Activated T-cell treated with anti-CD3 and anti-CD28 coated beads, Interleukin-2, amount 50 U/mL, for 4 hours (primary cell): ENCODE measurements around the gene MIOS. TPM values are rescaled to one million over a fixed set of nuclear protein-coding genes. Genes with fewer than 3 reads are reported as not detected.
"Not testable (repeated sequence)": the region's sequence is repeated elsewhere in the genome, so short reads cannot be mapped to it uniquely, and the experiment has no call there.

Source experiments
- ATAC-seq, 2 donors: fragments of 200-7000 bp; cut with Tn5 transposase; one replicate each; pipeline ENCODE4 v1.10.0; 2021
- DNase-seq: peaks from one replicate; pipeline ENCODE4 v3.0.0-alpha.2; 2020
- H3K27me3 Mint-ChIP-seq: one replicate; pipeline ENCODE4 v1.8.0; 2021; ENCODE audit warnings: low read depth, mixed read lengths
- H3K36me3 Mint-ChIP-seq: one replicate; pipeline ENCODE4 v1.8.0; 2022; ENCODE audit warnings: mixed read lengths; ENCODE audit not compliant: insufficient read depth
- H3K4me1 Mint-ChIP-seq: one replicate; pipeline ENCODE4 v1.8.0; 2021; ENCODE audit warnings: low read depth, mixed read lengths
- H3K4me3 Mint-ChIP-seq: one replicate; pipeline ENCODE4 v1.8.0; 2021; ENCODE audit warnings: mild to moderate bottlenecking, moderate library complexity, mixed read lengths
- H3K9me3 Mint-ChIP-seq: one replicate; pipeline ENCODE4 v1.8.0; 2021; ENCODE audit warnings: mixed read lengths
- total RNA-seq, 3 donors: library from RNA; stranded (reverse); gene quantifications; one replicate each; pipeline ENCODE4 v1.2.1, GENCODE V29; 2021

Gene MIOS
- total RNA-seq, 3 donors from 2014 or later: 33.9 to 41.5 (median 37.5) TPM

GRCh38 chr7:7539152-7539551 lies 27.5 kb upstream of the MIOS start:
- Mint-ChIP-seq H3K4me1 (no peaks in the 10 kb centered on the region), H3K36me3 (no peaks in the 10 kb centered on the region), H3K9me3 (no peaks in the 10 kb centered on the region), H3K4me3 (no peak overlapping the region), H3K27me3 (peaks cover 3% of the 10 kb centered on the region)
- DNase-seq (no peak), ATAC-seq (no peak)

GRCh38 chr7:7539711-7540110 lies 27.0 kb upstream of the MIOS start:
- Mint-ChIP-seq H3K27me3 (peaks cover 3% of the 10 kb centered on the region), H3K9me3 (no peaks in the 10 kb centered on the region)

GRCh38 chr7:7542251-7542835 lies 24.3 kb upstream of the MIOS start:
- peaks cover 3% of the 10 kb centered on the region for H3K27me3 Mint-ChIP-seq
- no peaks in the 10 kb centered on the region for H3K4me1 Mint-ChIP-seq
- no peak for ATAC-seq
- no peak overlapping the region for H3K4me3 Mint-ChIP-seq
- H3K36me3 Mint-ChIP-seq: no peaks in the 10 kb centered on the region
- DNase-seq: no peak
- no peaks in the 10 kb centered on the region for H3K9me3 Mint-ChIP-seq

More at GRCh38 chr7:7539711-7540110, 27.0 kb upstream of the MIOS start:
- no peak overlapping the region for H3K4me3 Mint-ChIP-seq
- DNase-seq: no peak
- H3K36me3 Mint-ChIP-seq: no peaks in the 10 kb centered on the region
- no peak for ATAC-seq
- H3K4me1 Mint-ChIP-seq: no peaks in the 10 kb centered on the region

- Mint-ChIP-seq H3K4me1 (no peaks in the 10 kb centered on the region), H3K36me3 (peaks cover 3% of the 10 kb centered on the region), H3K4me3 (no peak overlapping the region), H3K9me3 (no peaks in the 10 kb centered on the region), H3K27me3 (no peaks in the 10 kb centered on the region)
- DNase-seq (no peak), ATAC-seq (no peak)
Measured at GRCh38 chr7:7548407-7548806, 18.3 kb upstream of the MIOS start.

GRCh38 chr7:7550663-7551062 lies 16.0 kb upstream of the MIOS start:
- DNase-seq (no peak), ATAC-seq (no peak)
- Mint-ChIP-seq H3K4me1 (no peaks in the 10 kb centered on the region), H3K36me3 (peaks cover 3% of the 10 kb centered on the region), H3K27me3 (no peaks in the 10 kb centered on the region), H3K4me3 (no peak overlapping the region), H3K9me3 (no peaks in the 10 kb centered on the region)

GRCh38 chr7:7552199-7552598 lies 14.5 kb upstream of the MIOS start:
- Mint-ChIP-seq H3K27me3 (no peaks in the 10 kb centered on the region), H3K4me3 (no peak overlapping the region), H3K4me1 (no peaks in the 10 kb centered on the region), H3K9me3 (no peaks in the 10 kb centered on the region), H3K36me3 (peaks cover 3% of the 10 kb centered on the region)
- ATAC-seq (no peak), DNase-seq (no peak)

GRCh38 chr7:7553386-7553785 lies 13.3 kb upstream of the MIOS start:
- Mint-ChIP-seq H3K4me1 (no peaks in the 10 kb centered on the region), H3K27me3 (no peaks in the 10 kb centered on the region), H3K4me3 (no peak overlapping the region), H3K9me3 (peaks cover 8% of the 10 kb centered on the region), H3K36me3 (peaks cover 6% of the 10 kb centered on the region)
- no peak for DNase-seq
- ATAC-seq: no peak

GRCh38 chr7:7554021-7554432 lies 12.7 kb upstream of the MIOS start:
- H3K9me3 Mint-ChIP-seq: peaks cover 15% of the 10 kb centered on the region
- H3K27me3 Mint-ChIP-seq: no peaks in the 10 kb centered on the region
- DNase-seq (no peak), ATAC-seq (no peak)
- peaks cover 10% of the 10 kb centered on the region for H3K36me3 Mint-ChIP-seq
- H3K4me3 Mint-ChIP-seq: no peak overlapping the region
- H3K4me1 Mint-ChIP-seq: no peaks in the 10 kb centered on the region

- Mint-ChIP-seq H3K27me3 (no peaks in the 10 kb centered on the region), H3K36me3 (peaks cover 13% of the 10 kb centered on the region), H3K4me3 (no peak overlapping the region), H3K4me1 (no peaks in the 10 kb centered on the region), H3K9me3 (peaks cover 17% of the 10 kb centered on the region)
- DNase-seq (no peak), ATAC-seq (no peak)
Measured at GRCh38 chr7:7554649-7555575, 11.8 kb upstream of the MIOS start.

GRCh38 chr7:7556852-7557251 lies 9.8 kb upstream of the MIOS start:
- no peaks in the 10 kb centered on the region for H3K27me3 Mint-ChIP-seq
- no peak for DNase-seq

GRCh38 chr7:7557252-7557651 lies 9.4 kb upstream of the MIOS start:
- H3K4me3 Mint-ChIP-seq: no peak overlapping the region
- ATAC-seq (no peak), DNase-seq (no peak)
- H3K36me3 Mint-ChIP-seq: peaks cover 12% of the 10 kb centered on the region
- H3K9me3 Mint-ChIP-seq: peaks cover 17% of the 10 kb centered on the region
- H3K4me1 Mint-ChIP-seq: no peaks in the 10 kb centered on the region
- H3K27me3 Mint-ChIP-seq: no peaks in the 10 kb centered on the region

More at GRCh38 chr7:7556852-7557251, 9.8 kb upstream of the MIOS start:
- Mint-ChIP-seq H3K4me1 (no peaks in the 10 kb centered on the region), H3K4me3 (no peak overlapping the region), H3K9me3 (peaks cover 17% of the 10 kb centered on the region), H3K36me3 (peaks cover 12% of the 10 kb centered on the region)
- no peak for ATAC-seq

- Mint-ChIP-seq H3K9me3 (peaks cover 17% of the 10 kb centered on the region), H3K36me3 (peaks cover 12% of the 10 kb centered on the region)
- ATAC-seq, DNase-seq, H3K4me1 Mint-ChIP-seq, H3K4me3 Mint-ChIP-seq, H3K27me3 Mint-ChIP-seq: not testable (repeated sequence)
Measured at GRCh38 chr7:7561591-7561990, 5.1 kb upstream of the MIOS start.

GRCh38 chr7:7562736-7563135 lies 3.9 kb upstream of the MIOS start:
- no peak for DNase-seq

GRCh38 chr7:7563269-7563668 lies 3.4 kb upstream of the MIOS start:
- ATAC-seq (no peak), DNase-seq (no peak)
- peaks cover 10% of the 10 kb centered on the region for H3K9me3 Mint-ChIP-seq

More at GRCh38 chr7:7562736-7563135, 3.9 kb upstream of the MIOS start:
- H3K9me3 Mint-ChIP-seq: peaks cover 15% of the 10 kb centered on the region
- no peak overlapping the region for H3K4me3 Mint-ChIP-seq
- peaks cover 9% of the 10 kb centered on the region for H3K36me3 Mint-ChIP-seq
- peaks cover 4% of the 10 kb centered on the region for H3K4me1 Mint-ChIP-seq
- no peak for ATAC-seq
- no peaks in the 10 kb centered on the region for H3K27me3 Mint-ChIP-seq

GRCh38 chr7:7563813-7564212 lies 2.9 kb upstream of the MIOS start:
- Mint-ChIP-seq H3K9me3 (peaks cover 5% of the 10 kb centered on the region), H3K4me3 (no peak overlapping the region), H3K4me1 (peaks cover 15% of the 10 kb centered on the region)

More at GRCh38 chr7:7563269-7563668, 3.4 kb upstream of the MIOS start:
- no peaks in the 10 kb centered on the region for H3K27me3 Mint-ChIP-seq
- H3K4me3 Mint-ChIP-seq: no peak overlapping the region
- H3K4me1 Mint-ChIP-seq: peaks cover 10% of the 10 kb centered on the region
- peaks cover 9% of the 10 kb centered on the region for H3K36me3 Mint-ChIP-seq

More at GRCh38 chr7:7563813-7564212, 2.9 kb upstream of the MIOS start:
- H3K36me3 Mint-ChIP-seq: peaks cover 6% of the 10 kb centered on the region
- DNase-seq (no peak), ATAC-seq (no peak)
- no peaks in the 10 kb centered on the region for H3K27me3 Mint-ChIP-seq
